ENCODE results near the gene HSPA4L.

Gene HSPA4L

DNA sequence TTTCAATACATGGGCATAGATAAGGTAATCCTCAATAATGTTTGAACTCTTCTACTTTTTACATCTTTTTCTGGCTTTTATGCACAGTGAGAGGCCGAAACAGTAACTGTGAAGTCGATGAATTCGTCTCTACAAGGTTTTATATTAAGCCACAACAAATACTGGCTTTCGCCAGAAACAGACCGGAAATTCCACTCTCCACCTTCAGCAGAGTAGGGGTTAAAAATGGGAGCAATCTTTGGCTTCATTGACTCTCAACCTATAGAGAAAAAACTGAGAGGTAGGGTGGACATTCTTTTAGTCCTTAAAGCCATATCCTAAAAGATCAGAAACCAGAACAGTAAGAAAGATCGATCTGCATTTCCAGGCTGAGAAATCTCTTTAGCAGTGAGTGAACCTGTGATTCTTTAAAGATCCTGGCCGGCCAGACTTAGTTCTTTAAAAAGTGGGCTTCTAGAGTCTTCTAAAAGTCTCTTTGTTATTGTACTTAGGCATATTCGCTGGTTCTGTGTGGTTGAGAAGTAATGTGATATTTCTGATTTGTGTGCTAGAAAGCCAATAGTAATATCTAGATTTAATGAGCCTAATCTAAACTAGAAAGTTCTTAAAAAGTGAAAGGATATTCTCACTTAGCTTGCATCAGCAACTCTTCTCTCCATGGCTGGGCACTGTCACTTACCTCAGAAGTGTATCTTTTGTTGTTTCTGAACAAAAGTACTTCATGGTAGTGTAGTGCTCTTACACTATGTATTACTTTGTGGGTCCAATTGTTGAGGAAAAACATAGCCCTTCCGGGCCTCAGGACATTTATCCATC, 2.0 kb downstream of the HSPA4L start:
- DNase-seq: no peak

DNA sequence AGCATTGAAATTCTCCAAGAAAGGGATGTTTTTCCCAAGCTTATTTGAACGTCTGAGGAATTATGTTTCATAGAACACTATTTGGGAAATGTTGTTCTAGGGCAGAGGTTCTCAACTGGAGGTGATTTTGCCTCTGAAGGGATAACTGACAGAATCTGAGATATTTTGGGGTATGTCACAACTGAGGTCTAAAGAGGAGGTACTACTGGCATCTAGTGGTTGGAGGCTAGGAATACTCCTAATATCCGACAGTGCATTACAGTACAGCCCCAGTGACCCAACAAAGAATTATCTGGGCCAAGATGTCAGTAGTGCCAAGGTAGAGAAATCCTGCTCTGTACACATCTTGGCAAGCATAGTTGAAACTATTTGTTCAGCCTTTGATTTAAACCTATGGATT, 6.4 kb downstream of the HSPA4L start:
- DNase-seq: no peak

DNA sequence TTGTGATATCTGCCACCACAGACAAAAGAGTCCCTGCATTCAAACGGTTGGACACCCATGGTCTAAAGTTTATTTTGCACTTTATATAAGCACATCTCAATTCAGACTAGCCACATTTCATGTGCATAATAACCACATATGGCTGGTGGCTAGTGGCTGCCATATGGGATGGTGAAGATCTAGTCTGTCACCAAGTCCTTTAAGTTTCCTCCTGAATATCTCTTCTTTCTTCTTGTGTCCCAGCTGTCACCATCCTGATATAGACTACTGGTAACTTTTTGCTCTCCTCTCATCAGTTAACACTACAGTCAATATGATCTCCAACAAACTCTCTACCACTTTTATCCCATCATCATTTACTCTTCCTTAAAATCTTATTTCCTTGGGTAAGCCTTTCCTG, 9.3 kb downstream of the HSPA4L start:
- DNase-seq: no peak

DNA sequence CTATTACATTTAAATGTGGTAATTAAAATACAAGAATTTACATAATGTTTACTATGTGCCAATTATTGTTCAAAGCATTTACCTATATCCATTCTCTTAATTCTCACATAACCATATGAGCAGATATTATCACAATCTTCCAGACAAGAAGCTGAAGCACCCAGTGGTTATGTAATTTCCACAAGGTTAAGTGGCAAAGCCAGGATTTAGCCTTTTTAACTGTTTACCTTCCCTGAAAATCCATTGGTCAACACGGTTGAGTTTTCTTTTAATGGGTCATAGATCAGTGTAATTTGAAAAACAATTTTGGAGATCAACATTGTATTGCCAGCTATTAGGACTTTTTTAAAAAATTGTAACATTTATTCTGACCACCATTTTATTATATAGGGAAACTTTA, 11.4 kb downstream of the HSPA4L start:
- no peak for DNase-seq

DNA sequence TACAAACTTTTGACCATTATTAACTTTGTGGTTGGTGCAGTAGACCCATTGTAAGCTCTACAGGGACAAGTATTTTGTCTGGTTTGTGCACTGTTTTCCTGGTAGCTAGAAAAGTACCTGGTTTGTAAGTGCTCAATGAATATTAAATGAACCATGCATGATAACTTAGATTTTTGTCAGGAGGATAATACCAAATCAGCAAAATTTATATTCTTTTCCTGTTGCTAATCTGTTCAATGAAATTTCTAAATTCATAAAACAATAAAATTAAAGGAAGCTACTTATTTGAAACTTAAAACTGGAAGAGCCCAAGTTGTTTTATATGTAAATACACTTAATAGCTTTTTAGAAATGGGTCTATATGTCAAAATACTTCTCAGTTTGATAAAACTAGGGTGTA, 17.6 kb downstream of the HSPA4L start:
- no peak for DNase-seq

GRCh38 chr4:127809173-127809800, 27.2 kb downstream of the HSPA4L start:
- no peak for DNase-seq

DNA sequence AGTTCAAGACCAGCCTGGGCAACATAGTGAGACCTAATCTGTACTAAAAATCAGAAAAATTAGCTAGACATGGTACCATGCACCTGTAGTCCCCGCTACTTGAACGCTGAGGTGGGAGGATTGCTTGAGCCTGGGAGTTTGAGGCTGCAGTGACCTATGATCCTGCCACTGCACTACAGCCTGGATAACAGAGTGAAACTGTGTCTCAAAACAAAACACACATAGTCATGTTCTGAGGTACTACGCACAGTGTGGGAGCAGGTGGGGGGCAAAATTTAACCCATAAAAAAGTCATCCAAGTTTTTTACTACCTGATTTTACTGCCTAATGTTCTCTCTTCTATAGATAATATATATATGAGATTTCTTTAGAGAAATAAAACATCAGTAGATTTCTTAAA, 28.4 kb downstream of the HSPA4L start:
- no peak for DNase-seq

DNA sequence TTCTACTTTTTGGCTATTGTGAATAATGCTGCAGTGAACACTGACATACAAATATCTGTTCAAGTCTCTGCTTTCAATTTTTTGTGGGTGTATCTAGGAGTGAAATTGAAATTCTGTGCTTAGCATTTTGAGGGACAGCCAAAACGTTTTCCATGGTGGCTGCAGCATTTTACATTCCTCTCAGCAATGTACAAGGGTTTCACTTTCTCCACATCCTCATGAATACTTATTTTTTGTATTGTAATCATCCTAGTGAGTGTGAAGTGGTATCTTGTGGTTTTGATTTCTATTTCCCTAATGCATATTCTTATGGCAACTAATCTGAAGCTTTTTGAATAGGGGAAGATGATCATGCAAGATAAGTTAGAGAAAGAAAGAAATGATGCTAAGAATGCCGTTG, 40.3 kb downstream of the HSPA4L start:
- no peak for DNase-seq

GRCh38 chr4:127828121-127828520, 46.0 kb downstream of the HSPA4L start:
- no peak for DNase-seq

- DNase-seq: no peak
These were observed 46.9 kb downstream of the HSPA4L start for GRCh38 chr4:127829014-127829413.

DNA sequence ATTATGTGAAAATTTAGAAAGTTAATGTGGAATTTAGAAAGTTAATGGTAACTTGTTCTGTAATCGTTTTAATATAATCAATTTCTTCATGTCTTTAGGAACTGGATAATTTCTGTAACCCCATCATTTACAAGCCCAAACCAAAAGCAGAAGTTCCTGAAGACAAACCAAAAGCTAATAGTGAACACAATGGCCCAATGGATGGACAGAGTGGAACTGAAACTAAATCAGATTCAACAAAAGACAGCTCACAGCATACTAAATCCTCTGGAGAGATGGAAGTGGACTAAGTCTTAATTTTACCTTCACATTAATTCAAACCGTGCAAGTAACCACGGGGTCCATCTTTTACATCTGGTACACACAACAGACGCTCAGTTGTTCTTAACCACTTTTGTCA, 50.5 kb downstream of the HSPA4L start:
- peak; percentile 2 for DNase-seq

- no peak for DNase-seq
These were observed 61.8 kb downstream of the HSPA4L start for GRCh38 chr4:127843704-127844600.

- DNase-seq: no peak
These were observed 62.5 kb downstream of the HSPA4L start for GRCh38 chr4:127844601-127845116.

GRCh38 chr4:127846061-127846460, 63.9 kb downstream of the HSPA4L start:
- DNase-seq: no peak

DNA sequence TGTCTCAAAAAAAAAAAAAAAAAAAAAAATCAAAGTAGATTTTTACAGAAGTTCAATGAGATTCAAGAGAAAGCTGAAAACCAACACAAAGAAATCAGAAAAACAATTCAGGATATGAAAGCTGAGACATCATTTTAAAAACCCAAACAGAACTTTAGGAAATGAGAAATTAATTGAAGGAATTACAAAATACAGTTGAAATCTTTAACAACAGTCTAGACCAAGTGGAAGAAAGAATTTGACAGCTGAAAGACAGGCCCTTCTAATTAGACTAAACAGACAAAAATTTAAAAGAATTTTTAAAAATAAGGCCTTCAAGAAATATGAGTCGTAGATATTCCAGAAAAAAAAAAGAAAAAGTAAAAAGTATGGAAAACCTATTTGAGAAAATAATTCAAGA, 64.6 kb downstream of the HSPA4L start:
- DNase-seq: no peak

DNA sequence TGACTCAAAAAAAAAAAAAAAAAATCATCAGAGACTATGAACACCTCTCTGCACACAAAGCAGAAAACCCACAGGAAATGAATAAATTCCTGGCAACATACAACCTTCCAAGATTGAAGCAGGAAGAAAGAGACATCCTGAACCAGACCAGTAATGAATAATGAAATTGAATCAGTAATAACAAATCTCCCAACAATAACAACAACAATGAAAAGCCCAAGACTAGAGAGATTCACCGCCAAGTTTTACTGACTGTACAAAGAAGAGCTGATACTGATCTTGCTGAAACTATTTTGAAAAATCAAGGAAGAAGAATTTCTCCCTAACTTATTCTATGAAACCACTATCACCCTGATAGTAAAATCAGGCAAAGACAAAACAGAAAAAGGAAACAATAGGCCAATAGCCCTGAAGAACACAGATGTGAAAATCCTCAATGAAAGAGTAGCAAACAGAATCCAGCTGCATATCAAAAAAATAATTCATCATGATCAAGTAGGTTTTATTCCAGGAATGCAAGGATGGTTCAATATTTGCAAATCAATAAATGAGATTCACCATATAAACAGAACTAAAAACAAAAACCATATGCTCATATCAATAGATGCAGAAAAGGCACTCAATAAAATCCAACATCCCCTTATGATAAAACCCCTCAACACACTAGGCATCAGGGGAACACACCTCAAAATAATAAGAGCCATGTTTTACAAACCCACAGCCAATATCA, 67.5 kb downstream of the HSPA4L start:
- DNase-seq: no peak

- no peak for DNase-seq
These were observed 70.5 kb downstream of the HSPA4L start for GRCh38 chr4:127852661-127853060.

DNA sequence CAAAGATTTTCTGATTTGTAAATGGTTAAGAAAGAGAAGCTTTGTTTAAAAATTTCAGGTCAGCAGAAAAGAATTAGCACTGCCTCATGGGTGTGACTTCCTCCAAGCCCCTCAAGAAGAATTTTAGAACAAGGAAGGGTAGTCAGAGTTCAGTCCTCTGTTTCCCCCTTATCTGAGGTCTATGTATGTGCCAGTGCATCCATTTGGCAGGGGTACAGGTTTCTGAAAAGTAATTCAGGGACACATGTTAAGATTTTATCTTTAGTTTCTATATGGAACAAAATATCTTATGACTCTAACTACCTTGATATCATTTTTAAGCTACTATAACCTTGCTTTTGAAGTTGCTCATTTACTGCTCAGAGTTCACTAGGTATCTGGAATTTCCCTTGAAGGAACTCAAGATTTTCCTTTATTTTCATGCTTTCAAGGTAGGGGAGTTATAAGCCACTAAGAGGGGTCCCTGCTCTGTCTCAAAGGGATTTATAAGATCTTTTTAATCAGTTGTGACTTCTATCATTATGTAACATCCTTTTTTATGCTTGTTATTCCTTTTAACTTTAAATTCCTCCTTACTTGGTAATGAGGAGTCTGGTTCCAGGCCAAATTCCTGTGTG, 74.2 kb downstream of the HSPA4L start:
- DNase-seq: no peak

- DNase-seq: peak; percentile 43
These were observed 74.8 kb downstream of the HSPA4L start for GRCh38 chr4:127856813-127857447.

DNA sequence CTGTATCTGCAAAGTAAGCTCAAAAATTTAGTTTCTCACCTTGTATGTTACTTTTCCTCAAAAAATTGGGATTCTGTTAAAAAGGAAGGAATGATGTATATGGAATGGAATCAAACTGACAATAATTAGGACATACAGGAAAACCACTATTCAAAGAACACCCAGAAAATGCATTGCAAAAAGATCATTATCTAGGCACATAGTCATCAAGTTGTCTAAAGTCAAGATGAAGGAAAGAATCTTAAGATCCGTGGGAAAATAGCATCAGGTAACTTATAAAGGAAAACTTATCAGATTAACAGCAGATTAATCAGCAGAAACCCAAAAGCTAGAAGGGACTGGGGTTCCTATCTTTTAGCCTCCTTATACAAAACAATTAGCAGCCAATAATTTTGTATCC, 75.5 kb downstream of the HSPA4L start:
- DNase-seq: no peak

DNA sequence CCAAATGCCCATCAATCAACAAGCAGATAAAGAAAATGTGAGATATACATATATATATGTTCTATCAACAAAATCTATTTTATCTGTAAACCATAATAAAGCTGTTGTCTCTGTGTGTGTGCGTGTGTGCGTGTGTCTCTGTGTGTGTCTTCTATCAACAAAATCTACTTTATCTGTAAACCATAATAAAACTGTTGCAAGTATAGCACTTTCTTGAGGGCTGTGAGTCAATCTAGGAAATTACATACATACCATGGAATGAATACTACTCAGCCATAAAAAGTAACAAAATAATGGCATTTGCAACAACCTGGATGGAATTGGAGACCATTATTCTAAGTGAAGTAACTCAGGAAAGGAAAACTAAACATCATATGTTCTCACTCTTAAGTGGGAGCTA, 86.1 kb downstream of the HSPA4L start:
- no peak for DNase-seq

GRCh38 chr4:127870281-127870680, 88.2 kb downstream of the HSPA4L start:
- DNase-seq: no peak

Data from RPMI8226 (cell line).